SIG-M5 treated with dmso at 0.1 percent for 504 hours (cell line): ENCODE measurements around the gene SNHG17.

ENCODE experiments used
- DNase-seq: peaks from one replicate; lab custom pipeline; 2025; ENCODE audit not compliant: unreplicated experiment; lab: John Stamatoyannopoulos, UW

Gene SNHG17

DNA sequence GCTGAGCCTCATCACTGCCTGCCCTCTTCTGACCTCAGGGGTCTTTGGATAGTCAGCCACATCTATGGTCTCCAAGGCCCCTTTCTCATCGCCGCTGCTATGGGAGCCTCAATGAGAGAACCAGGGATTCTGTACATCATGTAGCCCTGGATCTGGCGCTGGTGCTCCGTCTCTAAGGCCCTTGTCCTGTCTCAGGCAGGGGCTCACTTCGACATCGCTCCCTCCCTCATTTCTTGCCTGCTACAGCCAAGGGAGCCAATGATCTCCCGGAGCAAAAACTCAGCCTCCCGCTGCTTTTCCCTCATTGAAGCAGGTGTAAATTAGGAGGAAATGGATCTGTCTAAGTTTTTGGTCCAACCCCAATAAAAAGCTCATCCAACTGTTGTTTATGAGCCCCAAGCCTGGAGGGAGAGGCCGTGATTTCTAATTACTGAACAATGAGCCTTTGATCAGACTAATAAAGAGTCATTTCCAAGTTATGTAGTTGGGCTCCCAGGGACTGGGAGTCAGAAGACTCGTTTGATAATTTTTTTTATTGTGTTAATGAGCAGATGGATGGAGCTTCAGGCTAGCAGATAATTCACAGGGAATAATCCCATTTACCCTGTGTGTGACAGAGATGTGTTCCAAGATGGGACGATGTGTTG is 58.0 kb downstream of the SNHG17 start:
- no peak for DNase-seq

DNA sequence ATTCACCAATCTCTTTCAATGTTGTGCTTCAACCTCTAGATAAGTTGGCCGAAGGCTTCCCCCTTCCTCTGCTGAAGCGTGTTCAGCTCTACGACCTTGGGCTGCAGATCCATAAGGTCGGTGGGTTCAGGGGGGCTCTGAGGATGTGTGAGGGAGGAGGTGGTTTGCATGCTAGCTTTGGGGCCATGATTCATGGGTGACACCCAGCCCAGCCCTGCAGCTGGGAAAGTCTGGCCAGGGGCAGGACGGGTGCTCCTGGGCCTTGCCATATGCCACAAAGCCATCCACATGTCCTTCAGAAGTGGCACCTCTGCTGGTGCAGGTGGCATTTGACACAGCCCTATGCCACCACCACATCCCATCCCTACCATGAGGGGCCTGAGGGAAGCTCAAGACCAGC is 61.2 kb downstream of the SNHG17 start:
- DNase-seq: no peak

DNA sequence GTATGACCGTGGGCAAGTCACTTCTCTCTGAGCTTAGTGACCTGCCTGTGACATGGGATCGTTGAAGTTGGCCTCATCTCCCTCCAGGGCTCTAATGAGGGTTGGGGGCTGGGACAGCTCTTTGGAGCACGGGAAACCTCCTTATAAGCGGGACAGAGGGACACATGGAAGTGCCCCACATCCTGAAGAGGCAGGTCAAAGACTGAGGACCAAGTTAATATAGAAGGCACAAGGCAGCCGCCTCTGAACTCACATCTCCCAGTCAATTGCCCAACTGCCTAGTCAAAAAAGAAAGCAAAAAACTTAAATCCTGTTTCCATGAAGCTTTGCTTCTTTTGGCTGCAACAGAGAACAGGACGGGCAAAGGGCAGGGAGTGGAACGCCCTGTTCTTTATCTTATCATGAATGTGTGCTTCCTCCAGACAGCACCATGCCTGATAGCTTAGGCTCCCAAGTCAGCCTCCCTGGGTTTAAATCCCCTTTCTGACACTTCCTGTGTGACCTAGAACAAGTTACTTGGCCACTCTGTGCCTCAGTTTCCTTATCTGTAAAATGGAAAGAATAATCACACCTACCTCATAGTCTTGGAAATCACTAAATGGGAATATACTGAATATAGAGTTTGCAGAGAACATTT is 61.8 kb downstream of the SNHG17 start:
- no peak for DNase-seq

DNA sequence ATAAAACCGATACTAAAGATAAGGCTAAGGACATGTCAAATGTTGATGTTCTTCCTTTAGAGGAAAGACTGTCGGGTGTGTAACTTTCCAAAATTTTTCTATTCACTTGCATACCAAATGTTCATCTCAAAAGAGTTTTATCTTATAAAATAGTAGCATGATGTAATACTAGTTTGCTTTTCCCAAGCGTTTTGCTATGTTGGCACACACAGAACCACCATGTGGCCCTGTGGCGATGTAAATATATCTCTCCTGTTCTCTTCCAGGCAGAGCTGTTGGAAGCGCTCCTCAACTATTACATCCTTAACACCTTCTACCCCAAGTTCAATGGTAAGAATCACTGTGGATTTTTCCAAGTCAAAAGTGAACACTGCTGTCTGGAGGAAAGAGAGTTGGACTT is 62.3 kb downstream of the SNHG17 start:
- DNase-seq: no peak
